ENCODE results near the gene RFX2. TPM values are rescaled to one million over a fixed set of nuclear protein-coding genes. Genes with fewer than 3 reads are reported as not detected.

RFX2 gene
- total and polyA plus RNA-seq, 9 of the 15 experiments (the other 6 are each of a cell fraction or from before 2014, with no cell fraction given): 3.6 to 18.7 (median 8.7) TPM

DNA sequence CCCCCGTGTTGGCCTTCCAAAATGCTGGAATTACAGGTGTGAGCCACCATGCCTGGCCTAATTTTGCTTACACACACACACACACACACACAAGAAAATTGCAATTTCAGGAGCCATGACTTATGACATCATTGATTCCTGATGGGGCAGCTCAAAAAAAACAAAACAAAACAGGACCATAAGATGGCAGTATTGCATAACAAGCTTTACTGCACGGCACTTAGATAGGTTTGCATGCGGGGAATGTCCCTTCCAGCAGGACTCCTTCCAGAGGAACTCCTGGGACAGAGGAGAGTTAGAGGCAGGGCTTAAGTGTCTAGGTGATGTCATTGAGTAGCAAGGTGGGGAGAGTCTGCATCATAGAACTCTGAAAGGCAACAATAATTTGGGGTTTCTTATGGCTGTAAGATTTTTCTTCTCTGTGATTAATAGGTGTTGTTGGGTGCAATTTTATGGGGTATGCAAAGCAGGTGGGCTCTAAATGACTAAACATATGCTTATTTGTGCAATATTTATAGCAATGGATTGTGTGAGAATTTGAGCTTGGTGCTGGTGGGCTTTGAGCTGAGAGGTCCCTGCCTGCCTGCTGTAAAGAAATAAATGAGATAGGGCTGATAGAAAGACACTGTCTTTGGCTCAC lies 16.2 kb upstream of the RFX2 start (continued):
- TF ChIP-seq HBP1 (CRISPR knock-in tag; IDR thresholded peaks at IDR 0.05) (no peak), POU5F1 (IDR thresholded peaks at IDR 0.05; ENCODE audit: borderline replicate concordance, low read depth, low read length, partially characterized antibody) (no peak), SRSF7 (optimal IDR thresholded peaks at IDR 0.05; ENCODE audit: low read depth, low read length) (no peak), ZNF436 (CRISPR knock-in tag; IDR thresholded peaks at IDR 0.05) (no peak), ZNF584 (CRISPR knock-in tag; IDR thresholded peaks at IDR 0.05; ENCODE audit: low read depth) (no peak), ARNT (IDR thresholded peaks at IDR 0.05) (peak in 1 of 2 experiments; percentile 36; a peak in 1 of 4 replicates), SRSF9 (IDR thresholded peaks at IDR 0.05; ENCODE audit: borderline replicate concordance, low read depth, low read length) (no peak), ZNF384 (IDR thresholded peaks at IDR 0.05; ENCODE audit: low read depth, low read length) (peak; percentile 58; the same call in 1 of the 2 replicates), NUFIP1 (IDR thresholded peaks at IDR 0.05; ENCODE audit: partially characterized antibody) (no peak), KLF16 (IDR thresholded peaks at IDR 0.05) (no peak), CREM (IDR thresholded peaks at IDR 0.05; ENCODE audit: low read depth) (peak; percentile 66), E2F8 (IDR thresholded peaks at IDR 0.05; ENCODE audit: low read depth, partially characterized antibody) (peak; percentile 28), TAL1 (IDR thresholded peaks at IDR 0.05) (no peak; the same call in 1 of the 2 replicates), CBX2 (IDR thresholded peaks at IDR 0.05; ENCODE audit: insufficient read depth, low read length, poor library complexity, severe bottlenecking) (no peak)
- TF ChIP-seq, protein P1, sequence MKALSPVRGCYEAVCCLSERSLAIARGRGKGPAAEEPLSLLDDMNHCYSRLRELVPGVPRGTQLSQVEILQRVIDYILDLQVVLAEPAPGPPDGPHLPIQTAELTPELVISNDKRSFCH (CRISPR knock-in tag; IDR thresholded peaks at IDR 0.05): no peak
- TF ChIP-seq, protein P1 (tag; IDR thresholded peaks at IDR 0.05): no peak
- TF ChIP-seq, protein P2, sequence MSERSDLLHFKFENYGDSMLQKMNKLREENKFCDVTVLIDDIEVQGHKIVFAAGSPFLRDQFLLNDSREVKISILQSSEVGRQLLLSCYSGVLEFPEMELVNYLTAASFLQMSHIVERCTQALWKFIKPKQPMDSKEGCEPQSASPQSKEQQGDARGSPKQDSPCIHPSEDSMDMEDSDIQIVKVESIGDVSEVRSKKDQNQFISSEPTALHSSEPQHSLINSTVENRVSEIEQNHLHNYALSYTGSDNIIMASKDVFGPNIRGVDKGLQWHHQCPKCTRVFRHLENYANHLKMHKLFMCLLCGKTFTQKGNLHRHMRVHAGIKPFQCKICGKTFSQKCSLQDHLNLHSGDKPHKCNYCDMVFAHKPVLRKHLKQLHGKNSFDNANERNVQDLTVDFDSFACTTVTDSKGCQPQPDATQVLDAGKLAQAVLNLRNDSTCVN (CRISPR knock-in tag; IDR thresholded peaks at IDR 0.05): no peak
- TF ChIP-seq, protein P3, sequence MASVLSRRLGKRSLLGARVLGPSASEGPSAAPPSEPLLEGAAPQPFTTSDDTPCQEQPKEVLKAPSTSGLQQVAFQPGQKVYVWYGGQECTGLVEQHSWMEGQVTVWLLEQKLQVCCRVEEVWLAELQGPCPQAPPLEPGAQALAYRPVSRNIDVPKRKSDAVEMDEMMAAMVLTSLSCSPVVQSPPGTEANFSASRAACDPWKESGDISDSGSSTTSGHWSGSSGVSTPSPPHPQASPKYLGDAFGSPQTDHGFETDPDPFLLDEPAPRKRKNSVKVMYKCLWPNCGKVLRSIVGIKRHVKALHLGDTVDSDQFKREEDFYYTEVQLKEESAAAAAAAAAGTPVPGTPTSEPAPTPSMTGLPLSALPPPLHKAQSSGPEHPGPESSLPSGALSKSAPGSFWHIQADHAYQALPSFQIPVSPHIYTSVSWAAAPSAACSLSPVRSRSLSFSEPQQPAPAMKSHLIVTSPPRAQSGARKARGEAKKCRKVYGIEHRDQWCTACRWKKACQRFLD (CRISPR knock-in tag; IDR thresholded peaks at IDR 0.05): no peak
